HEK293 (cell line): ENCODE results near the gene FYCO1.

Experiments used
- YY1 ChIP-seq: fragments of 450-650 bp; formaldehyde crosslinking; IDR thresholded peaks from 2 replicates; pipeline ENCODE4 v1.5.1; 2018; ENCODE audit warnings: missing biosample characterization, missing genetic modification characterization
- ZNF302 ChIP-seq: fragments of 450-650 bp; formaldehyde crosslinking; IDR thresholded peaks from 2 replicates; pipeline ENCODE4 v1.5.1; 2016; ENCODE audit warnings: missing biosample characterization, missing genetic modification characterization, low read depth
- ZNF660 ChIP-seq: fragments of 450-650 bp; IDR thresholded peaks from 2 replicates; pipeline ENCODE4 v1.5.1; 2018; ENCODE audit warnings: missing biosample characterization, mild to moderate bottlenecking, missing genetic modification characterization
- TF ChIP-seq, protein P1 (sequence below): fragments of 450-650 bp; formaldehyde crosslinking; IDR thresholded peaks from 2 replicates; pipeline ENCODE4; 2016; ENCODE audit warnings: missing biosample characterization, missing genetic modification characterization
- TF ChIP-seq, protein P2 (sequence below): fragments of 450-650 bp; formaldehyde crosslinking; IDR thresholded peaks from 2 replicates; pipeline ENCODE4 v1.5.1; 2016; ENCODE audit warnings: missing biosample characterization, missing genetic modification characterization, low read depth
- TF ChIP-seq, protein P3 (sequence below): fragments of 450-650 bp; formaldehyde crosslinking; IDR thresholded peaks from 2 replicates; pipeline ENCODE4 v1.5.1; 2016; ENCODE audit warnings: missing biosample characterization, missing genetic modification characterization

DNA sequence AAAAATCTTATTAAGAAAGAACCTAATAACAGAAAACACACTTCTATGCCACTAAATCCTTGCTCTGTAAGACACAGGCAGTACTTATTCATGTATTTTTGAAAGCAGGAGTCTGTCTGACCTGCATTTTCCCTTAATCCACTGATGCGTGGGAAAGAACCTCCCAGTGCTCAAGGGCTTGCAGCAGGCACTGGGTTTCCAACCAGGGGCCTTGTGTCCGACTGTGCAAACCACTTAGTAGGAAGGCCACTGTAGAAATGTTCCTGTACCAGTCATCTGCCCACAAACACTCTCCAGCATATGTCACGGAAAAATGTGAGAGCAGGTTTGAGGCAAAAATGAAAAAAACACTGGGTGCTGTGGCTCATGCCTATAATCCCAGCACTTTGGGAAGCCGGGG lies 39.9 kb downstream of the FYCO1 start:
- TF ChIP-seq YY1 (tag by site-specific recombination) (no peak), ZNF302 (tag by site-specific recombination) (no peak), ZNF660 (no peak)
- TF ChIP-seq, protein P1, sequence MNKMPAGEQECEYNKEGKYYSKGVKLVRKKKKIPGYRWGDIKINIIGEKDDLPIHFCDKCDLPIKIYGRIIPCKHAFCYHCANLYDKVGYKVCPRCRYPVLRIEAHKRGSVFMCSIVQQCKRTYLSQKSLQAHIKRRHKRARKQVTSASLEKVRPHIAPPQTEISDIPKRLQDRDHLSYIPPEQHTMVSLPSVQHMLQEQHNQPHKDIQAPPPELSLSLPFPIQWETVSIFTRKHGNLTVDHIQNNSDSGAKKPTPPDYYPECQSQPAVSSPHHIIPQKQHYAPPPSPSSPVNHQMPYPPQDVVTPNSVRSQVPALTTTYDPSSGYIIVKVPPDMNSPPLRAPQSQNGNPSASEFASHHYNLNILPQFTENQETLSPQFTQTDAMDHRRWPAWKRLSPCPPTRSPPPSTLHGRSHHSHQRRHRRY (tag by site-specific recombination): no peak
- TF ChIP-seq, protein P2, sequence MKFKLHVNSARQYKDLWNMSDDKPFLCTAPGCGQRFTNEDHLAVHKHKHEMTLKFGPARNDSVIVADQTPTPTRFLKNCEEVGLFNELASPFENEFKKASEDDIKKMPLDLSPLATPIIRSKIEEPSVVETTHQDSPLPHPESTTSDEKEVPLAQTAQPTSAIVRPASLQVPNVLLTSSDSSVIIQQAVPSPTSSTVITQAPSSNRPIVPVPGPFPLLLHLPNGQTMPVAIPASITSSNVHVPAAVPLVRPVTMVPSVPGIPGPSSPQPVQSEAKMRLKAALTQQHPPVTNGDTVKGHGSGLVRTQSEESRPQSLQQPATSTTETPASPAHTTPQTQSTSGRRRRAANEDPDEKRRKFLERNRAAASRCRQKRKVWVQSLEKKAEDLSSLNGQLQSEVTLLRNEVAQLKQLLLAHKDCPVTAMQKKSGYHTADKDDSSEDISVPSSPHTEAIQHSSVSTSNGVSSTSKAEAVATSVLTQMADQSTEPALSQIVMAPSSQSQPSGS: no peak
- TF ChIP-seq, protein P3, sequence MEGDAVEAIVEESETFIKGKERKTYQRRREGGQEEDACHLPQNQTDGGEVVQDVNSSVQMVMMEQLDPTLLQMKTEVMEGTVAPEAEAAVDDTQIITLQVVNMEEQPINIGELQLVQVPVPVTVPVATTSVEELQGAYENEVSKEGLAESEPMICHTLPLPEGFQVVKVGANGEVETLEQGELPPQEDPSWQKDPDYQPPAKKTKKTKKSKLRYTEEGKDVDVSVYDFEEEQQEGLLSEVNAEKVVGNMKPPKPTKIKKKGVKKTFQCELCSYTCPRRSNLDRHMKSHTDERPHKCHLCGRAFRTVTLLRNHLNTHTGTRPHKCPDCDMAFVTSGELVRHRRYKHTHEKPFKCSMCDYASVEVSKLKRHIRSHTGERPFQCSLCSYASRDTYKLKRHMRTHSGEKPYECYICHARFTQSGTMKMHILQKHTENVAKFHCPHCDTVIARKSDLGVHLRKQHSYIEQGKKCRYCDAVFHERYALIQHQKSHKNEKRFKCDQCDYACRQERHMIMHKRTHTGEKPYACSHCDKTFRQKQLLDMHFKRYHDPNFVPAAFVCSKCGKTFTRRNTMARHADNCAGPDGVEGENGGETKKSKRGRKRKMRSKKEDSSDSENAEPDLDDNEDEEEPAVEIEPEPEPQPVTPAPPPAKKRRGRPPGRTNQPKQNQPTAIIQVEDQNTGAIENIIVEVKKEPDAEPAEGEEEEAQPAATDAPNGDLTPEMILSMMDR: no peak
